Putamen (tissue), 1 donor: ENCODE results near the gene SYT6.

ENCODE experiments used
- DNase-seq: peaks from one replicate; pipeline ENCODE4 v3.0.0-alpha.2; 2016; ENCODE audit warnings: low spot score

SYT6 gene

GRCh38 chr1:114154146-114154962, 685 bp upstream of the SYT6 start:
- no peak for DNase-seq

DNA sequence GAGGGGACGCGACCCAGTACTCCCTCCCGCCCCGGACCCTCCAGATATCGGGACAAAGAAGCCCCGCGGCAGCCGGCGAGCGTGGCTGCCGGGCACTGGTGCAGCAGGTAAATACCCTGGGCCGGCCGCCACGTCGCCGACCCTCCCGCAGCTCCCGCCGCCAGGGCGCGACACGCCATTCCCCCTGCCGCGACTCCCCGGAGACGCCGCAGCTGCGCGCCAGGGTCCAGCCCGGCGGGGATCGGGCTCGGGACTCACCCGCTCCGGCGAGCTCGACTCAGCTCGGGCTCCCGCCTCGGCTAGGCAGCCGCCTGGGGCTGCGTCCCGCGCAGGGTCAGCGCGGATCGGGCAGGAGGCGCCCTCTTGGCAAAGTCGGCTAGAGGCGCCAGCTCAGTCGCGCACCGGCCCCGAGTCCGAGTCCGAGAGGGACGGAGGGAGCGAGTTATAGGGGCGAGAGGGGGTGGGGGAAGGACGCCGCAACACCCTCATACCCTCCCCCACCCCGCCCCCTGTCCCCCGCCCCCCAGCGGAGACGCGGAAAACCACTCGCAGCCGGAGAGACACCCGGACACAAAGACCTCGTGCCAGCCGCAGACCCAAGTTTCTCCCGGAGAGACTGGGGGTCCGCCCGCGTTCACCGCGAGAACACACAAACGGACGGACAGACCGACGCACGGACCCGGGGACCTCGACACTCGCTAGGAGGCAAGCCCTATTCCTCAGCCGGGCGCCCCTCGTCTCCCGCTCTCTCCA, 985 bp downstream of the SYT6 start:
- DNase-seq = no peak

DNA sequence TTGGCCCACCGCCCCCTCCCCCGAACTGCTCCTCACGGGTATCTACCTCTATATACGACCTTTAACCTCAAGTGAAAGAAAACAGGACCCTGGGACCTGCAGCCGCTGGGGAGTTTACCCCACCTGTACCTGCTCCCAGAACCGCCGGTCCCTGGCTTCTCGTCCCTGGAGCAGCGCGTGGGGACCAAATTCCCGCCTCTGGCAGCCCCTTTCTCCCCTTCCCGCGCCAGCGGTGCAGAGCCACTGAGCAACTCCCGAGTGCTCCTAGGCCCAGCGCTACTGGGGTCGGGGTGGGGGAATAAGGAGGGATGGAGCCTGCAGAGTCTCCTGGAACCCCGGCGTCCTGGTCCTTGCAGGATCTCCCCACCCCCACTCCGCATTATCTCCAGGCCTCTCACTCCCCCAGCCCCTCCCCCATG, 1.6 kb downstream of the SYT6 start:
- DNase-seq = no peak

GRCh38 chr1:114150016-114150415, 3.7 kb downstream of the SYT6 start:
- DNase-seq = no peak

GRCh38 chr1:114149211-114149610, 4.5 kb downstream of the SYT6 start:
- no peak for DNase-seq

- DNase-seq = no peak
Observed at GRCh38 chr1:114145504-114146151, 8.0 kb downstream of the SYT6 start.

DNA sequence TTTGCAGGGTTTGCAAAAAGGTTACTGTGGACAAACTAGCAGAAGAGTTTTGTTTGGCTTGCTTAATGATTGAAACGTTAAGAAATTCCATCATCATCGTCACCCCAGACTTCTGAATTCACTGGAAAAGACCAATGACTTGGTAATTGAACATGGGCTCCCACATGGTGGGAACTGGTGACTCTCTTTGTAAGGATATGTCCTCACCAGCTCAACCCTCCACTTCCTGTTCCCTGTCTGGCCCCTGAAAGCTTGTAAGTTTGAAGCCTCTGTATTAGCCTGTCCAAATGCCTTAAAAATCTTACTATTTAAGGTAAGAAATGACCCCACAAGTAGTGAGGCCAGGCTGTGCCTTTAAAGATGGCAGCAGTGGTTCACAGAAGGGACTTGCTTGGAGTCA, 9.7 kb downstream of the SYT6 start:
- DNase-seq = no peak

DNA sequence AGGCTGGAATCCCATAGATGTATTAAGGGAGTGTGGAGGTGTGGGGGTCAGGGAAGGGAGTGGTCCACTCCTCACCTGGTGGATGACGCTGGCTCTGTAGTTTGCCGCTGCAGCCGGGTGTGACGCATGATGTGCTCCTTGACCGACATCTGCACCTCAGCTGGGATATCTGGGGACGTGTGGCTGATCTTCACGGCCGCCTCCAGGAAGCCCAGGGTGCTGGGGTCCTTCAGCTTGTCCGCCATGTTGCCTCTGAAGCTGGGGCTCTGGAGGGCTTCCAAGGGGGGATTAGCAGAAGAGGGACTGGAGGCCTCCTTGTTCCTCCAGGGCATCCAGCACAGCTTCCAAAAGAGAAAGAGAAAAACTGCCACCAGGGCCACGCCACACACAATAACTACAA, 14.1 kb downstream of the SYT6 start:
- DNase-seq = no peak

GRCh38 chr1:114137497-114137896, 16.2 kb downstream of the SYT6 start:
- DNase-seq = no peak

DNA sequence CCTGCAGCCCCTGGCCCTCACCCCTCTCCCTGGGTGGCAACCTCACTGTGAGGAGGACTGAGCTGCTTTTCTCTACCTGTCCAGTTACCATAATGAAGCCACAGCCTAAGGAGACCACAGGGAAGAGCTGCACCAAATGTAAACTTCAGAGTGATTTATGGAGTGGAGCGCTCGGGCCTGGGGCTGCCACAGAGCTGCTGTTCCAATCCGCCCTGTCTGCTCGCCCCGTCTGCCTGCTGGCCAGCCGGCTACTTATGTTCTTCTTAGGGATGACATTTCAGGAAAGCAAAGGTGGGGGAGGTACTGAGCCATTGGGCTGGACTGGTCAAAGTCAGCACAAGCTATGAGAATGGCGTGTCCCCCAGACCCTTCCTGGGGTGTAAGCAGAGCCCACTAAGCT, 17.9 kb downstream of the SYT6 start:
- DNase-seq = no peak

DNA sequence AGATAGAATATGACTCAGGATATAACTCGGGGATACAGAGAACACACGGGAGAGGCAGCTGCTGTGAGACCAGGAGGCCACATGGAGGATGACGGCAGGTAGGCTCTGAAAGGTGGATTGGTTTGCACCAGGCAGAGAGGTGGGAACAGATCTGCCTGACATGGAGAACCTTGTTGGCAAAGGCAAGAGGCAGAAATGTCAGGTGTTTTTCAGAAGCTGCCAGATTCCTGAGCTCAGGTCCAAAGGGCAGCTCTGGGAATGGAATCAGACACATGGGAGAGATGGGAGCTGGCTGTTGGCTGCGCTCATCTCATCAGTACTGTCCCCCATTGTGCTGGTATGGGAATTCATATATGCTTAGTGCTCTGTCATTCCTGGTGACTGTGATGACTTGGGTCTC, 19.2 kb downstream of the SYT6 start:
- DNase-seq = no peak

DNA sequence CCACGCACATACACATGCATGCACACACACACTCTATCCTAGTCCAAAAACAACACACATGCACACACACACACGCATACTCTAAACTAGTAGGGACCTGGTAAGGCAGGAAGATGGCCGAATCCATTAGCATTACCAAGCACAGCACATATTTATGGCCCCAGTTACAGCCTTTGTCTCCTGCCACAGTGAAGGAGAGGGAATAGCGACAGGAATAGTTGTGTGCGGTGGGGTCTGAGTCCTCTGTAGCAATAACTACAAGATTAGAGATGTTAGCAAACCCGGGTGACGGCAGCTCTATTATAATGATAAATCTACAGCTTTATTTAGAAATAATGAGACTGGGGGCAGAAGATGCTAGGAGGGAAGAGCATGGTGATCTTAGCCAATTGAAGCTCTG, 20.5 kb downstream of the SYT6 start:
- no peak for DNase-seq

DNA sequence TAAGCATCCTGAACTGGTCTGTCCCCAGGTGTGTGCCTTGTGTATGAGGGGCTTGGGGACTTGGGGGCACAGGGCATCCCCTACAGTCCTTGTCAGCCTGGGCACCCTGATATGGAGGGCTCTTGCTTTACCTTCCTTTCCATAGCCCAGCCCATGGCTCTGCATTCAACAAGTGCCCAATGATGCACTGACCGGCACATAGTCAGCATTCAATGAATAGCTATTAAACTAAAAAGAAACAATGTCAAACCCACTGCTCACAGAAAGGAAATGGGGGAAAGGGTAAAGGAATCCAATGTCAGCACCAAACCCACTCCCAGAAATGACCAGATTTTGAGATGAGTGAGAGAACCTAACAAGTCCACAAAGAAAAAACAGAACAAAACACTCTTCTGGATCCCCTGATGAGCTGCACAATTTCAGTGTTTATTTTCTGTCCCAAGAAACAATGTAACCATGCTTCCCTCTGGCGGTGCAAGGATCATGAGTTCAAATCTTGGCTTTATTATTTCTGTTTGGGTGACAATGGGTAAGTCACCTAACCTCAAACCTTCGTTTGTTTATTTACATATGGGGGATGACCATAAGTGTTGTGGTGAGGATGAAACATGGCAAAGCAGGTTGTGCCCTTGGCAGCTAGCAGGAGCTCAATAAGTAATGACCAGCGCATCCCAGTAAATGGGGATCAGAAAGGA, 22.0 kb downstream of the SYT6 start:
- no peak for DNase-seq

DNA sequence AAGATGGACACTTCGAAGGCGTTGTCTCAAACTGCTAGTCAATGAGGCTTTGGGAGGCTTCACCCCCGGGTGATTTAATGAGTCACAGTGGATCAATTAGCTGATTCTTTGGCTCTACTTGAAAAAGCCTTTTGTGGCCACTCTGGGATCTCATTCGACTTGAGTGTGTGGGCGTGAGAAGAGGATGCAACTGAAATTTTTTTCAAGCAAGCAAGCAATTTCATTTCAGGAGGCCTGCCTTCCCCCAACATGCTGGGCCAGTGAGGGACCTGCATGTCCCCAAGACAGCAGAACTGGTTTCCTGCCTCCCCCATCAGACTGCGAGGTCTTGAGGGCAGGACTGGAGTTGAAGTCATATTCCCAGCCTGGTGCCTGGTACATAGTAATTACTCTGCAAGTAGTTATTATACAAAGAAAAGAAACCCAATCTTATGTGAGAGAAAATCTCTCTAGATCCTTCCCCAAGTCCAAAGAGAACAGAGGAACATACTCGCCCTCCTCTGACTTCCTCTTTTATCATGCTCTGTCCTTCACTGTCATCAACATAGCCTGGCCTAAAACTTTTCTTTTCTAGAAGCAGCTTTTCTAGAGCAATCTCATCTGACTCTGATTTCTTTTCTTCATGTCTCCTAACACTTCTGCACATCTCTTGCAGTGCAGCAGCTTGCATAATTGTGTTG, 22.7 kb downstream of the SYT6 start:
- DNase-seq = no peak

DNA sequence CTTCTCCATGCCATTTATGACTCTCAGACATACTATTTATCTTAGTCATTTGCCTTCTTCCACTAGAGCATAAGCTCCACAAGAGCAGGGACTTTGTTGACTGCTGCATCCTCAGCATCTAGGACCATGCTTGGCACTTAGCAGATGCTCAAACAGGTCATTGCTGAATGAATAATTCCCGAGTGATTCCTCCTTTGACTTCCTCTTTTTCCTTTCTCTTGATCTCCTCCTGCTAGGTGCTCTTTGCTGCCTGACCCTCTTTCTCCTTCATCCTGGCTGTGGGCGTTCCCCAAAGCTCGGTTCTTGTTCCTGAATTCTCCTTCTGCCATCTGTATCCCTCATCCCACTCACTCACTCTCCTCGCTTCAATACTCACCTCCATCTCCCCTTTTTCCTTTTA, 23.5 kb downstream of the SYT6 start:
- DNase-seq = no peak

GRCh38 chr1:114128293-114128692, 25.4 kb downstream of the SYT6 start:
- no peak for DNase-seq

GRCh38 chr1:114126261-114127095, 27.2 kb downstream of the SYT6 start:
- peak; percentile 35 for DNase-seq

DNA sequence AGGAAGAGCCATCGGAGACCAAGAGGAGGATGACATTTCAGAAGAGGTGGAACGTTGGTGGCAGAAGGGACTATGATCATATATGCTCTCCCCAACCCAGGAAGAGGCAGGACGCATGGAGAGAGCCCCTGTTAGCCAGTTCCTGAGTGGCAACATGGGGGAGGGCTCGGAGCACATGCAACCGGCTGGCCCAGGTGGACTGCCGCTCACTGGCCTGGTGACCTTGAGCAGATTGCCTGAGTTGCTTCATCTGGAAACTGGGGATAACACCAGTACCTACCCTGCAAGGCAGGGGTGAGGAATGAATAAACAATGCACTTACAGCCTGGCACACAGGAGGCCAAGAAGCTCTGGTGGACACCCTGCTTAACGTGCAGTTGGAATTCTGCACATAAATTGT, 29.0 kb downstream of the SYT6 start:
- DNase-seq = no peak

GRCh38 chr1:114122941-114123618, 30.6 kb downstream of the SYT6 start:
- no peak for DNase-seq

GRCh38 chr1:114118351-114118990, 35.2 kb downstream of the SYT6 start:
- no peak for DNase-seq
